ENCODE measurements around the gene AP3B1. TPM values are rescaled to one million over a fixed set of nuclear protein-coding genes. Genes with fewer than 3 reads are reported as not detected.

Gene AP3B1
- total and polyA plus RNA-seq, 2 experiments from 2014 or later: 32.1 to 46.3 TPM

- Mint-ChIP-seq H3K4me3 (no peak overlapping the region), H3K9me3 (peaks cover 5% of the 10 kb centered on the region; the same call in 2 of the 3 replicates), H3K27ac (no peak overlapping the region), H3K4me1 (peaks cover 5% of the 10 kb centered on the region; the same call in 1 of the 3 replicates), H3K27me3 (ENCODE audit: insufficient read depth, low read depth, poor library complexity) (peaks cover 3% of the 10 kb centered on the region), H3K36me3 (ENCODE audit: low read depth) (peaks cover 11% of the 10 kb centered on the region)
- Histone ChIP-seq H2AFZ (no peak overlapping the region), H3K4me1 (ENCODE audit: insufficient read depth) (no peaks in the 10 kb centered on the region), H3K36me3 (ENCODE audit: insufficient read depth) (no peaks in the 10 kb centered on the region), H3K4me2 (no peak overlapping the region), H3K79me2 (replicated peaks; ENCODE audit: insufficient read depth) (no peaks in the 10 kb centered on the region), H3K27me3 (ENCODE audit: insufficient read depth) (no peaks in the 10 kb centered on the region), H3K4me3 (no peak overlapping the region), H3K27ac (ENCODE audit: low read depth) (no peak overlapping the region), H3F3A (replicated peaks; ENCODE audit: low read depth) (no peaks in the 10 kb centered on the region), H3K9me2 (ENCODE audit: insufficient read depth) (0 out of 2 replicates have a peak, but pooled peaks cover 3% of the 10 kb centered on the region), H4K20me1 (replicated peaks; ENCODE audit: insufficient read depth) (no peaks in the 10 kb centered on the region)
- DNase-seq (ENCODE audit: low spot score) (peak; percentile 64), ATAC-seq (peak; percentile 87)
- TF ChIP-seq EZH2 (IDR thresholded peaks at IDR 0.05; ENCODE audit: low read depth, unreplicated experiment) (no peak), POLR2AphosphoS5 (IDR thresholded peaks at IDR 0.05; ENCODE audit: low read depth) (no peak), ZNF462 (CRISPR knock-in tag; IDR thresholded peaks at IDR 0.05) (no peak)
These were observed 248.5 kb downstream of the AP3B1 start for GRCh38 chr5:78046006-78046405.

DNA sequence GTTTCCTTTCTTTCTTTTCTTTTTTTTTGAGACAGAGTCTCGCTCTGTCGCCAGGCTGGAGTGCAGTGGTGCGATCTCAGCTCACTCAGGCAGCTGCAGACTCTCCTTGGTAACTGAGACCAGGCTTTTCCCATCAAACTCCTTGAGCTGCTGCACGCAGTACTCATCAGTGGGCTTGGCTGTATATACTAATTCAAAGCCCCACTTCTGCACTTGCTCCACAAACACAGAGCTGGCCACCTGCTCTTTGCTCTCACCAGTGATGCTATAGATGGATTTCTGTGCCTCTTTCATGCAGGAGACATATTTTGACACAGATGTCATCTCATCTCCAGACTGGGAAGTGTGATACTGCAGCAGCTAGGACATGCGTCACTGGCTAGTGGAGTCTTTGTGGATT, 252.7 kb downstream of the AP3B1 start:
- Histone ChIP-seq H2AFZ (no peak overlapping the region), H3K79me2 (replicated peaks; ENCODE audit: insufficient read depth) (no peaks in the 10 kb centered on the region), H4K20me1 (replicated peaks; ENCODE audit: insufficient read depth) (no peaks in the 10 kb centered on the region), H3K4me3 (no peak overlapping the region), H3K27ac (ENCODE audit: low read depth) (no peak overlapping the region), H3K4me2 (no peak overlapping the region), H3K9me2 (ENCODE audit: insufficient read depth) (0 out of 2 replicates have a peak, but pooled peaks cover 3% of the 10 kb centered on the region), H3K4me1 (ENCODE audit: insufficient read depth) (no peaks in the 10 kb centered on the region), H3F3A (replicated peaks; ENCODE audit: low read depth) (no peaks in the 10 kb centered on the region), H3K36me3 (ENCODE audit: insufficient read depth) (no peaks in the 10 kb centered on the region), H3K27me3 (ENCODE audit: insufficient read depth) (no peaks in the 10 kb centered on the region)
- DNase-seq (ENCODE audit: low spot score) (no peak), ATAC-seq (no peak)
- H3K27ac Mint-ChIP-seq: no peak overlapping the region
- H3K36me3 Mint-ChIP-seq (ENCODE audit: low read depth): peaks cover 9% of the 10 kb centered on the region; the same call in 2 of the 3 replicates
- H3K27me3 Mint-ChIP-seq (ENCODE audit: insufficient read depth, low read depth, poor library complexity): peaks cover 3% of the 10 kb centered on the region
- no peaks in the 10 kb centered on the region for H3K9me3 Mint-ChIP-seq
- no peak overlapping the region for H3K4me3 Mint-ChIP-seq
- peaks cover 5% of the 10 kb centered on the region; the same call in 1 of the 3 replicates for H3K4me1 Mint-ChIP-seq
- TF ChIP-seq JUNB (IDR thresholded peaks at IDR 0.05; ENCODE audit: unreplicated experiment) (no peak), POLR2AphosphoS5 (IDR thresholded peaks at IDR 0.05; ENCODE audit: low read depth) (no peak), ETS1 (IDR thresholded peaks at IDR 0.05) (no peak), CTCF (conservative IDR thresholded peaks at IDR 0.05; ENCODE audit: low read depth in 2 of 2) (no peak), ZNF331 (CRISPR knock-in tag; IDR thresholded peaks at IDR 0.05; ENCODE audit: low read depth) (no peak), ZNF114 (CRISPR knock-in tag; IDR thresholded peaks at IDR 0.05) (no peak)

Measured in GM23338 (cell line).